Fibroblast of lung (primary cell): ENCODE results near the gene RUVBL2.

ENCODE experiments used
- CTCF ChIP-seq, 2 donors: IDR thresholded peaks in 1 of 2; conservative IDR thresholded peaks in 1 of 2; 1 replicate in 1 of 2; 2 replicates in 1 of 2; pipeline ENCODE4 v1.5.1; 2011 to 2012; ENCODE audit warnings: low read length in 2 of 2, control low read depth in 1 of 2, inconsistent platforms in 1 of 2, low read depth in 1 of 2, mild to moderate bottlenecking in 1 of 2
- EZH2 ChIP-seq: IDR thresholded peaks from 2 replicates; pipeline ENCODE4 v1.5.1; 2012; ENCODE audit warnings: low read length, control low read depth, mild to moderate bottlenecking; ENCODE audit errors: missing control alignments

GRCh38 chr19:48947258-48947542, 46.5 kb upstream of the RUVBL2 start:
- TF ChIP-seq CTCF (conservative IDR thresholded peaks at IDR 0.05 in 1 of 2, IDR thresholded peaks at IDR 0.05 in 1 of 2; ENCODE audit: low read depth in 1 of 2, low read length in 2 of 2) (no peak), EZH2 (no peak)
